ENCODE results near the gene DNAJC5G.
A peak's percentile ranks its signal among the peaks of the same experiment; 100 is the strongest.

The DNAJC5G gene

DNA sequence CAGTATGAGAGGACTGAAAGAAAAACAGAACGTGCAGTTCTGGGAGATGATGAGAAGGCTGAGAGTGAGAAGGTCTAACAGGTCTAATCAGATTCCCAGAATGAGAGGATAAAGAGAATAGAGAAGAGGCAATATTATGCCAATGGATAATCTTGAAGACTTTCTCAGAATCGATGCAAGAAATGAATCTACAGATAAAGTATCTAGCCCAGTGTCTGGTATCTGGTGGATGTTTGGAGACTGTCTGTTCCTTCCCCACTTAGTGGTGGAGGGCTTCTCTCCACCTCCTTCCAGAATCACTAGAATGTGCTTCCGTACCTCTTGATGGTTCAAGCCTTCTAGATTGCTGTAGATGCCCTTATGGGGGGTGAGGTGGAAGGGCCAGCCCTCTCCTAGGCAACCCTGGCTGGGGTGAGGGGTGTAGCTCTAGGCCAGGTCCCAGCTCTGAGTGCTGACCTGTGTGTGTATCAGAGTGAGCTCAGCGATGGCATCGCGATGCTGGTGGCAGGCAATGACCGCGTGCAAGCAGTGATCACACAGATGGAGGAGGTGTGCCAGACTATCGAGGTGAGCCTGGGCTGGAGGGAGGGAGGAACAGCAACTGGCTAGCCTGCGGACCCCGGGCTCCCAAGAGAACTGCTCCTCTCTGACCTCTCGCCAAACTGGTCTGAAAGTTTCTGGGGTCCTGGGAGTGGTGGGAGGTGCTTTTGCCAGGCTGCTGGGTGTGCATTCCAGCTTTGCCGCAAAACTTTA is 29.4 kb downstream of the DNAJC5G start:
- Histone ChIP-seq H3K4me1 (ENCODE audit: insufficient read depth, poor library complexity, severe bottlenecking) (no peaks in the 10 kb centered on the region), H3K27ac (ENCODE audit: poor library complexity, severe bottlenecking) (no peak overlapping the region), H3K36me3 (ENCODE audit: low read depth) (no peaks in the 10 kb centered on the region), H3K9me3 (ENCODE audit: severe bottlenecking) (no peaks in the 10 kb centered on the region), H3K4me3 (ENCODE audit: severe bottlenecking) (no peak overlapping the region), H3K27me3 (ENCODE audit: insufficient read depth, poor library complexity, severe bottlenecking) (peaks cover 46% of the 10 kb centered on the region)
- TF ChIP-seq, protein P1, sequence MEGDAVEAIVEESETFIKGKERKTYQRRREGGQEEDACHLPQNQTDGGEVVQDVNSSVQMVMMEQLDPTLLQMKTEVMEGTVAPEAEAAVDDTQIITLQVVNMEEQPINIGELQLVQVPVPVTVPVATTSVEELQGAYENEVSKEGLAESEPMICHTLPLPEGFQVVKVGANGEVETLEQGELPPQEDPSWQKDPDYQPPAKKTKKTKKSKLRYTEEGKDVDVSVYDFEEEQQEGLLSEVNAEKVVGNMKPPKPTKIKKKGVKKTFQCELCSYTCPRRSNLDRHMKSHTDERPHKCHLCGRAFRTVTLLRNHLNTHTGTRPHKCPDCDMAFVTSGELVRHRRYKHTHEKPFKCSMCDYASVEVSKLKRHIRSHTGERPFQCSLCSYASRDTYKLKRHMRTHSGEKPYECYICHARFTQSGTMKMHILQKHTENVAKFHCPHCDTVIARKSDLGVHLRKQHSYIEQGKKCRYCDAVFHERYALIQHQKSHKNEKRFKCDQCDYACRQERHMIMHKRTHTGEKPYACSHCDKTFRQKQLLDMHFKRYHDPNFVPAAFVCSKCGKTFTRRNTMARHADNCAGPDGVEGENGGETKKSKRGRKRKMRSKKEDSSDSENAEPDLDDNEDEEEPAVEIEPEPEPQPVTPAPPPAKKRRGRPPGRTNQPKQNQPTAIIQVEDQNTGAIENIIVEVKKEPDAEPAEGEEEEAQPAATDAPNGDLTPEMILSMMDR (IDR thresholded peaks at IDR 0.05; ENCODE audit: poor library complexity, severe bottlenecking) = no peak
- no peak for DNase-seq (ENCODE audit: low spot score)
- no peak for ATAC-seq (ENCODE audit: low read depth)

DNA sequence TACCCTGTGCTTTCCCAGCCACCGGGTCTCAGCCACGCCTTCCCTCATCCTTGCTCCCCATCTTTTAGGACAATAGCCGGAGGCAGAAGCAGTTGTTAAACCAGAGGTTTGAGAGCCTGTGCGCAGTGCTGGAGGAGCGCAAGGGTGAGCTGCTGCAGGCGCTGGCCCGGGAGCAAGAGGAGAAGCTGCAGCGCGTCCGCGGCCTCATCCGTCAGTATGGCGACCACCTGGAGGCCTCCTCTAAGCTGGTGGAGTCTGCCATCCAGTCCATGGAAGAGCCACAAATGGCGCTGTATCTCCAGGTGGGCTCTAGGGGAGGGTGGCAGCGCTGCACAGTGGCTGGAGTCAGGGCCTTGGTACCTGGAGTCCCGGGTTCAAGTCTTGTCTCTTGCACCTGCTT is 30.3 kb downstream of the DNAJC5G start:
- DNase-seq (ENCODE audit: low spot score) = no peak
- no peak overlapping the region for H3K4me3 ChIP-seq (ENCODE audit: severe bottlenecking)
- H3K4me1 ChIP-seq (ENCODE audit: insufficient read depth, poor library complexity, severe bottlenecking) = no peaks in the 10 kb centered on the region
- H3K9me3 ChIP-seq (ENCODE audit: severe bottlenecking) = no peaks in the 10 kb centered on the region
- TF ChIP-seq, protein P1 (IDR thresholded peaks at IDR 0.05; ENCODE audit: poor library complexity, severe bottlenecking) = no peak
- no peak for ATAC-seq (ENCODE audit: low read depth)
- peaks cover 46% of the 10 kb centered on the region for H3K27me3 ChIP-seq (ENCODE audit: insufficient read depth, poor library complexity, severe bottlenecking)
- no peak overlapping the region for H3K27ac ChIP-seq (ENCODE audit: poor library complexity, severe bottlenecking)
- no peaks in the 10 kb centered on the region for H3K36me3 ChIP-seq (ENCODE audit: low read depth)

DNA sequence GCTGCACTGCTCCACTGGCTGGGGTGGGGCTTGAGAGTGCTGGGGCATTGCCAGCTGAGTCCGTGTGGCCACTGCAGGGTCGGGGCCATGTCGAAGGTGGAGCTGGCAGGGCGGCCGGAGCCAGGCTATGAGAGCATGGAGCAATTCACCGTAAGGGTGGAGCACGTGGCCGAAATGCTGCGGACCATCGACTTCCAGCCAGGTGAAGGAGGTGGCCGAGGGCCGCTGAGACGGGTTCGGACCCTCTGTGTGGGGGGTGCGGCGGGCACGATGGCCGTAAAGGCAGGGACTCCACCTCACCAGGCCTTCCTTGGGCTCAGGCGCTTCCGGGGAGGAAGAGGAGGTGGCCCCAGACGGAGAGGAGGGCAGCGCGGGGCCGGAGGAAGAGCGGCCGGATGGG is 30.9 kb downstream of the DNAJC5G start:
- TF ChIP-seq, protein P1 (IDR thresholded peaks at IDR 0.05; ENCODE audit: poor library complexity, severe bottlenecking) = no peak

DNA sequence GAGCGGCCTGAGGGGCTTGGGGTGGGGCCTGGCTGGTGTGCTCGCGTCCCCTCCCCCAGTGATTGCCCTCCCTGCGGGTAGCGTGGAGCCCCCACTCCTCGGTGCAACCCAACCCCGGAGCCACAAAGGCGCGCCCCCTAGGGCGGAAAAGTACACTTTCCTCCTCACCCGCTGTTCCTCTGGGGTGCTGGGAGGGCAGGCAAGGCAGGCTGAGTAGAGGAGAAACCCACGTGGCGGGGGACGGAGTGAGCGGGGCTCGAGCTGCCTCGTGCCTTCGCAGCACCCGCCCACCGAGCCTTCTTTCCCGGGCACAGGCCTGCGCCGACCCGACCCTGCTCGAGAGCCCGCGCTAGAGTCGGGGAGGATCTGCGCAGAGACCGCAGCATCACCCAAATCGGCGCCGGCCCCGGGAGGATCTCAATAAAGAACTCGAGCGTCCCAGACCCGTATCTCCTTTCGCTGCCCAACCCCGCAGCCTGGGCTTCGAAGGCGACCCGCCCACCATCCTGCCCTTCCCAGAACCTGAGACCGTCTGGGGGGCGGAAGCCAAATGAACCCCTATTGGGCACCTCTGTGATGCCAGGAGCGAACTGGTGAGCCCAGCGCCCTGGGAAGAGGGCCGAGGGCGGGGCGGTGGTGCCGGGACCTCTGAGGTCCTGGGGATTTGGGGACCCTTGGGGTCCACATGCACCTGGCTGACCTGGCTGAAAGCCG is 31.5 kb downstream of the DNAJC5G start:
- no peaks in the 10 kb centered on the region for H3K4me1 ChIP-seq (ENCODE audit: insufficient read depth, poor library complexity, severe bottlenecking)
- peaks cover 46% of the 10 kb centered on the region for H3K27me3 ChIP-seq (ENCODE audit: insufficient read depth, poor library complexity, severe bottlenecking)
- no peak overlapping the region for H3K27ac ChIP-seq (ENCODE audit: poor library complexity, severe bottlenecking)
- ATAC-seq (ENCODE audit: low read depth) (peak; percentile 18; the same call in 1 of the 3 replicates), DNase-seq (ENCODE audit: low spot score) (peak; percentile 62)
- no peaks in the 10 kb centered on the region for H3K9me3 ChIP-seq (ENCODE audit: severe bottlenecking)
- no peak overlapping the region for H3K4me3 ChIP-seq (ENCODE audit: severe bottlenecking)
- no peaks in the 10 kb centered on the region for H3K36me3 ChIP-seq (ENCODE audit: low read depth)
- TF ChIP-seq, protein P1 (IDR thresholded peaks at IDR 0.05; ENCODE audit: poor library complexity, severe bottlenecking) = no peak

More for the DNA sequence above, 30.9 kb downstream of the DNAJC5G start:
- no peaks in the 10 kb centered on the region for H3K36me3 ChIP-seq (ENCODE audit: low read depth)
- H3K9me3 ChIP-seq (ENCODE audit: severe bottlenecking) = no peaks in the 10 kb centered on the region
- ATAC-seq (ENCODE audit: low read depth) (no peak), DNase-seq (ENCODE audit: low spot score) (peak; percentile 64)
- no peaks in the 10 kb centered on the region for H3K4me1 ChIP-seq (ENCODE audit: insufficient read depth, poor library complexity, severe bottlenecking)
- H3K27ac ChIP-seq (ENCODE audit: poor library complexity, severe bottlenecking) = no peak overlapping the region
- peaks cover 46% of the 10 kb centered on the region for H3K27me3 ChIP-seq (ENCODE audit: insufficient read depth, poor library complexity, severe bottlenecking)
- no peak overlapping the region for H3K4me3 ChIP-seq (ENCODE audit: severe bottlenecking)

DNA sequence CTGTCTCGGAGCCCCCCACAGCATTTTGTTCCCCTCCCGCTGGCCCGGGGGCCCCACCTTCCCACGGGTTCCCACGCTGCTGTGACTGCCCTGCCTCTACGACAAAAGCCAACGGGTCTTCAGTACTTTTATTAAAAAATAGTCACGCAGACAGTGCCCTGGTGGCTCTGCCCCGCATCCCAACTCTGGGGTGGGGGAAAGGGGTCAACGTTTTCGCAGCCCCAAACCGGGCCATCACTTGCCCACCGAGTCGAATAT is 32.0 kb downstream of the DNAJC5G start:
- H3K27me3 ChIP-seq (ENCODE audit: insufficient read depth, poor library complexity, severe bottlenecking) = peaks cover 46% of the 10 kb centered on the region
- no peak for DNase-seq (ENCODE audit: low spot score)
- no peaks in the 10 kb centered on the region for H3K9me3 ChIP-seq (ENCODE audit: severe bottlenecking)
- TF ChIP-seq, protein P1 (IDR thresholded peaks at IDR 0.05; ENCODE audit: poor library complexity, severe bottlenecking) = no peak
- H3K36me3 ChIP-seq (ENCODE audit: low read depth) = no peaks in the 10 kb centered on the region
- no peak for ATAC-seq (ENCODE audit: low read depth)
- no peak overlapping the region for H3K4me3 ChIP-seq (ENCODE audit: severe bottlenecking)
- H3K27ac ChIP-seq (ENCODE audit: poor library complexity, severe bottlenecking) = no peak overlapping the region
- H3K4me1 ChIP-seq (ENCODE audit: insufficient read depth, poor library complexity, severe bottlenecking) = no peaks in the 10 kb centered on the region
